ENCODE results near the gene CFAP251.
"Not testable (repeated sequence)": the region's sequence is repeated elsewhere in the genome, so short reads cannot be mapped to it uniquely, and the experiment has no call there.

CFAP251 gene

GRCh38 chr12:121980191-121980891 lies 61.9 kb downstream of the CFAP251 start:
- peak; percentile 35 to 48 for DNase-seq

DNA sequence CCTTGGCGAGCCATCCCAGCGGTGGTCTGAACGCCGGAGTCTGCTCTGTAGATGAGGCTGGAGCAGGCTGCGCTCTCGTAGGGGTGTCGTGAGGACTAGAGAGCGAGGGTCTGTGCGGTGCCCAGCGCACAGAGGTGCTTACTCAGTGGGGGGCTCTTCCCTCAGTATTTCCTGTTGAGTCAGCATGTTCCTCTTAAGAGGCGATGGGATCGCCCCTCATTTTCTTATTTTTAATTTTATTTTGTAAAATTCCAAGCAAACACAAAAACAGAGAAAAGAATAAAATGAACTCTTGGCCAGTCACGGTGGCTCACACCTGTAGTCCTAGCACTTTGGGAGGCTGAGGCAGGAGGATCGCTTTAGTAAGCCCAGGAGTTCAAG lies 62.5 kb downstream of the CFAP251 start:
- no peak for DNase-seq

DNA sequence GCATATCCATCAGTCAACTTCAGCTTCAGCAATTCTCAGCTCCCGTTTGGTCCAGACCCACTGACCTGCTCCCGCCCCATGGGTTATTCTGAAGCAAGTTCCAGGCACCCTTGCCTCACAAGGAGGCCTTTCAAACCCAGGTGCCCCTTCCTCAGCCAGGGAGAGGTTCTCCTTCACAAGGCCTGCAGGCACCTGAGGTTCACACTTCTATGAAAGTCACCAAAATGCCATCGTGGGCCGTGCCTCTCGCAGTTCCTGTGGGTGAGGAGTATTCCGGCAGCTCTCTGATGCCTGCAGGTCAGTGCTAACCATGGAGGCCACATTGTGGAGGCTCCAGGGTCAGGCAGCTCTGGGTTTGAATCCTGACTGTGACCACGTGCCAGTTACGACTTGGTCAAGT lies 63.1 kb downstream of the CFAP251 start:
- DNase-seq = no peak

DNA sequence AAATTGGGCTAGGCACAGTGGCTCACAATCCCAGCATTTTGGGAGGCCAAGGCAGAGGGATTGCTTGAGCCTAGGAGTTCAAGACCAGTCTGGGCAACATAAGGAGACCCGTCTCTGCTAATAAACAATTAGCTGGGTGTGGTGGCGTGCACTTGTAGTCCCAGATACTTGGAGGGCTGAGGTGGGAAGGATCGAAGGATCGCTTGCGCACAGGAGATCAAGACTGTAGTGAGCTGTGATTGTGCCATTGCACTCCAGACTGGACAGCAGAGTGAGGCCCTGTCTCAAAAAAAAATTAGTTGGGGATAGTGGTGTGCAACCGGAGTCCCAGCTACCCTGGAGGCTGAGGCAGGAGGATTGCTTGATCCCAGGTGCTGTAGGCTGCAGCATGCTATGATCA lies 64.6 kb downstream of the CFAP251 start:
- DNase-seq = no peak

DNA sequence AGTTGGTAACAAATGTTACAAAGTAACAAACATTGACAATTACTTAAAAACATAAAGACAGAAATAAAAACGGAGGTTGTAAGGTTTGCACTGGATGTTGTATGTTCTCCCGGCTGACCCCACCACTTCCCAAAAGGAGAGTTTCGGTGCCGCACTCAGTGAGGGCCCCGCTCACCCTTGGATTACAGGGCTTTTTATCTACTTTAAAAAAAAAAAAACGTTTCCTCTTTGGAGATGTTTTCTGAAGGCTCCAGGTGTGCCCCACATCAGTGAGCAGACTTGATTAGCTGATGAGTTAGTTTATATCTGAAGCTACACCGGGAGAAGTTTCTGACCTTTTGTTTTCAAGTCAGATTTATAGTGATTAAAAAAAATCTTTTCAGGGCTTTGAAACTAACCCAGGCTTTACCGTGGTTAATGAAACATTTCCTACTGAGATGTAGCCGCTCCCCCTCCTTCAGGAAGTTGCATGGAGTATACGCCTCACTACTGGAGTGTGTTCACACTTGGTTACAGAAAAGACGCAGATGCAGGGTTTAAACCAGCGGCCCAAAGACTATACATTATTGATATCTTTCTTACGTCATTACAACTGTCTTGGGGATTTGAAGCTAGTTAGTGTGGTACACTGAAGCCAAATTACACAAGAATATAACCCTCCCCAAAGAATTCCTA lies 65.3 kb downstream of the CFAP251 start:
- no peak for DNase-seq

GRCh38 chr12:121986489-121987245 lies 68.3 kb downstream of the CFAP251 start:
- DNase-seq = no peak

- not testable (repeated sequence) for DNase-seq
Measured at GRCh38 chr12:121988519-121988918, 70.1 kb downstream of the CFAP251 start.

- no peak for DNase-seq
Measured at GRCh38 chr12:121989276-121990113, 71.1 kb downstream of the CFAP251 start.

- no peak for DNase-seq
Measured at GRCh38 chr12:121990114-121990647, 71.8 kb downstream of the CFAP251 start.

DNA sequence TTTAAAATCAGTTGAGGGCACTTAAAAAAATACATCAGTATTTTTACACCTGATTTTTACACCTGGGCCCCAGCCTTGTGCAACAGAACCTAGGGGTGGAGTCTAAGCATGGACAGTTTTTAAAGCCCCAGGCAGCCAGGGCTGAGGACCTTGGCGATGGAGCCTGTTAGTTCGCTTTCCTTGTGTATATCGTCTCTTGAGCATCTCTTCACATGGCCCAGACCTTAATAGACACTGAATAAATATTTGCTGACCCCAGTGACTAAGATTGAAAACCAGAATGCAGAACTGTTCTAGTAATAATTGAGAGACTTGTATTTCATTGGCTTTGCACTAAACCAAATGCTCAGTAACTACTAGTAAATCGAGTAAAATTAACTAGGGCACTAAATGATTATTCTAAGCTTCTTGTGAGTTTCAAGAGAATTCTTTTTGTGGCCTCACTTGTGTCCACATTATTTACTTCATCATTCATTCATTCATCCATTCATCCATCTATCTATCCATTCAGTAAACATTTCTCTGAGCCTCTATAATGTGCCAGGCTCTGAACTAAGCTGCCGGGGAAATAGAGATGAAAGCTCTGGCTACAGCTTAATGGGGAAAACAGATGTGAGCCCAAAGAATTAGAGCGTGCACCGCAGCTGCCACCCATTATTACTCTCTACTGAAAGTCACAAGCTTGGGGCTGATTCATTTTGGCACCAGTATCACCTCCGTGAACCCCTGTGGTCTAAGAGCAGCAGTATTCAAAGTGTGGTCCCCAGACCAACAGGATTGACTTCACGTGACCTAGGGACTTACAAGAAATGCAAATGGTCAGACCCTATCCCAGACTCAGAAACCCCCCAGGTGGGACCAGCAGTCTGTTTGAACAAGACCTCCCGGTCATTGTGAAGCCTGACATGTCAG lies 72.6 kb downstream of the CFAP251 start:
- peak; percentile 62 to 66 for DNase-seq

DNA sequence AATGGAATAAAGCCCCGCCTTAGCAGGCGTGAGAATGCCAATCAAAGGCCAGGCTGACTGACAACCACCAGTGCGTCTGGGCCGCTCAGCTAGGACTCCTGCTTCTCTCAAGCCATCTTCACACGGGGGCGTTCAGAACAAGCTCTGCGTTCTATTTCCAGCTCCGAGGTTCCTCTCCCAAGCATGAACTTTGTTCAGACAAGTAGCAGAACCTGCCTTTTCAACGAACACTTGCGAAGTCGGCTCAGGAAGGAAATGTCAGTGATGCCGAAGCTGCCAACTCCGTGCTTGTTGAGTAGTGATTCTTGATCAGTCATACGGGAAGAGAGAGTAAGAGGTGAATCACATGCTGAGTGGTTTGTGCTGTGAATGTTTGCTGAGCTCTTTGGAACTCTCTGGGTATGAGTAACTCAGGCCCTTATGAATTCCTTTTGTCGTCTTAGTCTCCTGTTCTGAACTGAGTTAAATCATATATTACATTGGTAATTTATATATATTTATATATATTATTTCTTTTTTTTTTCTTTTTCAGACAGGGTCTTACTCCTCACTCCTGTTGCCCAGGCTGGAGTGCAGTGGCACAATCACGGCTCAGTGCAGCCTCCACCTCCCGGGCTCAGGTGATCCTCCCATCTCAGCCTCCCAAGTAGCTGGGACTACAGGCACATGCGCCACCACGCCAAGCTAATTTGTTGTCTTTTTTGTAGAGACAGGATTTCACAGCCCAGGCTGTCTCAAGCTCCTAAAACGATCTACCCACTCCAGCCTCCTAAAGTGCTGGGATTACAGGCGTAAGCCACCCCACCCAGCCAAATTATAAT lies 73.9 kb downstream of the CFAP251 start:
- DNase-seq = peak; percentile 78 to 81

DNA sequence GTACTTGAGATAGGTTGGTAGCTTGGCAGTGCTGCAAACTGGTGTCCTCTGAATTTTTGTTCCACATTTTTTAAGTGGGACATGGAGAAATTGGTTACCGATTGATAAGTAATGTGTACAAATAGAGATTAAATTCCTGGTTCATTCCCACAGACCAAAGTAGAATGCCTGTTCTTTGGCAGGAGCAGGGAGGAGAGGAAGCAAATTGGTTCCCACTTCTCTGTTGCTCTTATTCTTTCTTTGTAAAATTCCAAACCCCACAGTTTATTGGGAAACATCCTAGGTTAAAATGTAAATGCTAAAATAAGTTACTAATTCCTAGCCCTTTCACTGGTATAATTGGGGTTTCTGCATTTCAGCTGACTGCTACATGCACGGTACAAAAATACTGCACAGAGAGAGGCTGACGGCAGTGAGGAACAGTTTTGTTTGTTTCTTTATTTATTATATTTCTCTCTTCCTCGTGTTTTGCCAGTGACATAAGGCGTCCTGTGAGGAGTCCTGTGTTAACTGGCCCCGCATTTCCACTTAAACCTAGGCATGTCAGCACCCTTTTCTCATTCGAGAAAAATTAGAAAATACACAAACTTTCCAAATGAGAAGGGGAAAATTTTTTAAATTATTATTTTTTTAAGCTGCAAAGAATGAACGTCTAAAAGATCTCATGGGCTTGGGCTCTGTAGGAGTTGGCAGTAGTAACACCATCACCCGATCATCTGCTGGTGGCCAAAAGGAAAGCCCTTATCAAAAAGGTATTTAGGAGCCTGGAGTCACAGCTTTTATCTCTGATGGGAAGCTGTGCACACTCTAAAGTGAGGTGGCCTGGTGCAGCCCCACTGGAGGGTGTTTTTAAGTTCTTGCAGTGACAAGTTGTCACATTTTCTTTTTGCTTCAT lies 77.9 kb downstream of the CFAP251 start:
- no peak for DNase-seq

GRCh38 chr12:121996945-121997612 lies 78.7 kb downstream of the CFAP251 start:
- DNase-seq = no peak

- no peak for DNase-seq
Measured at GRCh38 chr12:122001466-122002209, 83.2 kb downstream of the CFAP251 start.

DNA sequence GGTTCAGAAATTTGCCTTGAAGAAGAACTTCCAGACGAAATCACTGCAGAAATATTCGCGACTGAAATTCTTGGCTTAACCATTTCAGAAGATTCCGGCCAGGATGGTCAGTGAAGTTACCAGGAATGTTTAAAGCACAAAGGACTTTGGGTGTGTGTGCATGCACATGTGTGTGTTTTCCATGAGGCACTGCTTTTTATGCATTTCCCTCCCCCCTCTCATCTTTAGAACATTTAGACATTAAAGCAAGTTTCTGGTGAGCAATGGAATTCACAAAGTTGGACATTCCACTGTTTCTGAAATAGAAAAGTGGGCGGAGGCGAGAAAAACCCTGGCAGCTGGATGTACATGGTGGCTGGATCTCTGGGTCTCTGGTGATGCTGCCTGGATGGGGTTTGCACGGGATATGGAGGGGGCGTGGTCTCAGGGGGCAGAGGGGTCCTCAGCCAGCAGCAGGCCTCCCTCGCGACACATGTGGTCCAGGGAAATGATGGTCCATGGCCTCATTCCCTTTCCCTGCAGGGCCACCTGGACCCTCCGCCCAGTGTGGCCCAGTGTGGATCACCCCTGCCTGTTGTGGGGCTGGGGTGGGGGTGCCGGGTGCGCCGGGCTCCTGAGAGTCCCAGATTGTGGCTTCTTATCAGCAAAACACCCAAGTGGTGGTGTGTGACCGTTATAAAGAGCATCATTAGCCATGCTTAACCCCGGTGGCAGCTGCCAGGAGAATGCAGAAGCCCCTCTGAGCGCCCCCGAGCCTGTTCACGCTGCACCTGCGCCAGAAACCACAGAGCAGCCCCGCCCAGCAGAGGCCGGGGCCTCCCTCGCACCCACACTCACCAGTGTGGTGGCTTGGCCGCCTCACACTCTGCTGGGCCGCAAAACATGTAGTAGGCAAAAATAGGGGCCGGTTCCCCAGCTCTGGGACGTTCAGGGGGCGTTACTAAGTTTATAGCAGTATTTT lies 85.5 kb downstream of the CFAP251 start:
- DNase-seq = no peak

DNA sequence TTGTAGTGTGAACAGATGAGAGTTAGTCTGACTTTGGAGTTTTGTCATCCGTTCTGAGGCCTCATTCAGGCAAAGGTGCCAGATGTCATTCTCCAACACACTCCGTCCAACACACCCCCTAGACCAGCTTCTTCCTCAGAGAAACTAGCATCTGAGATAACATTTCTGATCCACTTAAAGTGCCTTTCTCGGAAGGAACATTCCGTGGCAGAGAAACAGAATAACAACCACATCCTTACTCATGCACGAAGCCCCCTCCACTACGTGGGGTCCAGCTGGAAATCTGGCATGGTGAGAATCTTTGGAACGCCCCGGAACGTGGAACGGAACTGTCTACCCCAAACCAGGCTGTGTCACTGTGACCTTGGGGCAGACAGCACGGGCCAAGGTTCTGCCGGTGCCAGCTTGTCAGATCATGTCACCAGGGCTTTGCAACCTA lies 86.3 kb downstream of the CFAP251 start:
- DNase-seq = no peak

DNA sequence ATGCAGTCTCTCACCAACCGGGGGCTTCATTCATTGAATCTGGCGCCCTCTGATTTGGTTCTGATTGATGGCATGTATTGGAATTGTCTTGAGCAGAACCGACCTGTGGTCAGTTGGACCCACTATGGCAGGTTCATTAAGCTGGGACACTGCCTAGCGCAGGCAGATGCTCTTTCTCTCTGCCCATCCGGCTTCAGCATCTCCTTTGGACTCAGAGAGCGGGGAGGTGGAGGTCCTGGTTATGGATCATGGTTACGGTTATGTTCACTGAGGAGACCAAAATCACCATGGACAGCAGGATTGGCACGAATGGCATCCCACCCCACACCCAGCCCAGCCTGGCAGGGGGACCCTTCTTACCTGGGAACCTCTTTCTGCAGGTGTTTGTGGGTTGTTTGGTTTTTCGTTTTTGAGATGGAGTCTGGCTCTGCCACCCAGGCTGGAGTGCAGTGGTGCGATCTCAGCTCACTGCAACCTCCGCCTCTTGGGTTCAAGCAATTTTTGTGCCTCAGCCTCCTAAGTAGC lies 86.9 kb downstream of the CFAP251 start:
- no peak for DNase-seq
